ENCODE results near the gene PTPN20. TPM values are rescaled to one million over a fixed set of nuclear protein-coding genes. Genes with fewer than 3 reads are reported as not detected.
A peak's percentile ranks its signal among the peaks of the same experiment; 100 is the strongest.

PTPN20 gene
- polyA plus RNA-seq, 4 donors: 2.2 to 4.0 (median 2.9) TPM

DNA sequence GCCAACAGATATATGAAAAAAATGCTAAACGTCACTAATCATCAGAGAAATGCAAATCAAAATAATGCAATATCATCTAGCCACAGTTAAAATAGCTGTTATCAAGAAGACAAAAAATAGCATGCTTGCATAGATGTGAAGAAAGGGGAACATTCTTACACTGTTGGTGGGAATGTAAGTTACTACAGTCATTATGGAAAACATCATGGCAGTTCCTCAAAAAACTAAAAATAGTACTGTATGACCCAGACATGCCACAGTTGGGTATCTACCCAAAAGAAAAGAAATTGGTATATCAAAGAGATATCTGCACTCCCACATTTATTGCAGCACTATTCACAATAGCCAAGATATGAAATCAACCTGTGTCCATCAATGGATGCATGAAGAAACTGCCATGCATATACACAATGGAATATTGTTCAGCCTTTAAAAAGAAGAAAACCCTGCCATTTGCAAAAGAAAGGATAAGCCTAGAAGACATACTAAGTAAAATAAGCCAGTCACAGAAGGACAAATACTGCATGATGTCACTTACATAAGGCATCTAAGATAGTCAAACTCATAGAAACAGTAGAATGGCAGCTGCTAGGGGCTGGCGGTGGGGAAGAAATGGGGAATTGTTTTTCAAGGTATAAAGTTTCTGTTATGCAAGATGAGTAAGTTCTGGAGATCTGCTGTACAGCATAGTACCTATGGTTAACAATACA is 107.0 kb downstream of the PTPN20 start:
- no peak for DNase-seq (ENCODE audit: low read depth in 4 of 4, low spot score in 3 of 4)

GRCh38 chr10:47019155-47020145 is 108.2 kb downstream of the PTPN20 start:
- no peak for DNase-seq (ENCODE audit: low read depth in 4 of 4, low spot score in 3 of 4)

- DNase-seq (ENCODE audit: low read depth in 4 of 4, low spot score in 3 of 4): no peak
Observed at GRCh38 chr10:47020471-47020870, 109.2 kb downstream of the PTPN20 start.

DNA sequence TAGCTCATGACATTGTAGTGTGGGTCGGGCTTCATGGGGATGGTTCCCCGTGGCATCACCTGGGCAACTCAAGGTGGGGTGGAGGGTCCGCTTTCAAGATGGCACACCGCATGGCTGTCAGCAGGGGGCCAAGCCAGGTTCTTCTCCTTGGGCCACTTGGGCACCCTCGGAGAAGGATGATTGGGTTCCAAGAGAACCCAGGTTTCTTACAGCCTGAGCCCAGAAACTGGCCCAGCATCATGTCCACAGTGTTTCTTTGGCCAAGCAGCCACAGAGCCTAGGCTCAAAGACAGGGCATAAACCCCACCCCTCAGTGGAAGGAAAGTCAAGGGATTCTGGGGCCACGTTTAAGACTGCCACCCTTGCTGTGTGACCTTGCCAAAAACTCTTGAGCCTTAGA is 110.6 kb downstream of the PTPN20 start:
- DNase-seq (ENCODE audit: low read depth in 4 of 4, low spot score in 3 of 4): no peak

GRCh38 chr10:47022311-47023131 is 111.3 kb downstream of the PTPN20 start:
- DNase-seq (ENCODE audit: low read depth in 4 of 4, low spot score in 3 of 4): no peak

GRCh38 chr10:47023237-47024045 is 112.2 kb downstream of the PTPN20 start:
- no peak for DNase-seq (ENCODE audit: low read depth in 4 of 4, low spot score in 3 of 4)

- no peak for DNase-seq (ENCODE audit: low read depth in 4 of 4, low spot score in 3 of 4)
Observed at GRCh38 chr10:47024046-47024322, 112.8 kb downstream of the PTPN20 start.

GRCh38 chr10:47024399-47025252 is 113.4 kb downstream of the PTPN20 start:
- DNase-seq (ENCODE audit: low read depth in 4 of 4, low spot score in 3 of 4): peak in 2 of 4 donors; percentile 35 to 39

DNA sequence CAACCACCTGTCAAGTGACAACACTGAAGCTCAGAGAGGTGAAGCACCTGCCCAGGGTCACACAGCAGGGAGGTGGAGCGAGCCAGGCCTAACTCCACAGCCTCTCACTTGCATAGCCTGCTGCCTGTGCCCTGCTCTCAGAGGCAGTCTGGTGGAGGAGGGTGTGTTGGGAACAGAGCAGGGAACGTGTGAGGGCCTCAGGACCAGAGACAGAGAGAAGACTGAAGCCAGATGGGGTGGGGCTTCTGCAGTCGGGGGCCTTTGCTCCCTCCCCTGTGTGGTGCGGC is 114.0 kb downstream of the PTPN20 start:
- no peak for DNase-seq (ENCODE audit: low read depth in 4 of 4, low spot score in 3 of 4)

GRCh38 chr10:47025540-47026300 is 114.5 kb downstream of the PTPN20 start:
- DNase-seq (ENCODE audit: low read depth in 4 of 4, low spot score in 3 of 4): no peak

DNA sequence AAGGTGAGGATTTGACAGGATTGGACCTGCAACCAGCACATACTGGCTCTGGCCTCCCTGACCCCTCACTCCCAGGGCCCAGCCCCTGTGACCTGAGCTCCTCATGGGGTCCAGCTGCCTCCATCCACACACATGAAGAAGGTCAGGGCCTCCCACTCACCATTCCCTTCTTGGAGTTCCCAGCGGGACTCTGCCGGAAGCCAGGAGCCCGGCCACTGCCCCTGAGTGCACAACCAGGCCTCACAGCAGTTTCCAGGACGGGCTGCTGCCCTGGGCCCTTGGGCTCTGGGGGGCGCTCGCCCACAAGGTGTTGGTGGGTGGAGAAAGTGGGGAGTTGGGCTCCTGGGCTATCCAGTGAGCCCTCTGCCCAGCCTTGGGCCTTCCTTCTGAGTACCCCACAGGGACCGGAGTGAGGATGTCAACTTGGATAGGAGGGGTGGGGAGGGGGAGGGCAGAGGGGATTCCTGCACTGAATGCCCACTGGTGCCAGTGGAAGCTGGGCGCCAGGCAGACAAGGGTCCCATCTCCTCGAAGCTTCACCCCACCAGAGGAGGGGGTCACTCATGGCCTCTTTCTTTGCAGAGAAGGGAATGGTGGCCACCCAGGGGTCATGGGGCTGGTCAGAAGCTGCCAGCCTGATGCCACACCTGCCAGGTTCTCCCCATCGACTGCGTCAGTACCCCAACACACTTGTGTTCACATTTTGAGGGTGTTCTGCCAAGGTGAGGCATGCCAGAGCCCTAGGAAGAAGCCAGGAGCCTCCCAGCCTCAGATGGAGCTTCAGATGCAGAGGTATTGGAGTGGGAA is 115.3 kb downstream of the PTPN20 start:
- DNase-seq (ENCODE audit: low read depth in 4 of 4, low spot score in 3 of 4): no peak

GRCh38 chr10:47027108-47027783 is 116.0 kb downstream of the PTPN20 start:
- DNase-seq (ENCODE audit: low read depth in 4 of 4, low spot score in 3 of 4): no peak

DNA sequence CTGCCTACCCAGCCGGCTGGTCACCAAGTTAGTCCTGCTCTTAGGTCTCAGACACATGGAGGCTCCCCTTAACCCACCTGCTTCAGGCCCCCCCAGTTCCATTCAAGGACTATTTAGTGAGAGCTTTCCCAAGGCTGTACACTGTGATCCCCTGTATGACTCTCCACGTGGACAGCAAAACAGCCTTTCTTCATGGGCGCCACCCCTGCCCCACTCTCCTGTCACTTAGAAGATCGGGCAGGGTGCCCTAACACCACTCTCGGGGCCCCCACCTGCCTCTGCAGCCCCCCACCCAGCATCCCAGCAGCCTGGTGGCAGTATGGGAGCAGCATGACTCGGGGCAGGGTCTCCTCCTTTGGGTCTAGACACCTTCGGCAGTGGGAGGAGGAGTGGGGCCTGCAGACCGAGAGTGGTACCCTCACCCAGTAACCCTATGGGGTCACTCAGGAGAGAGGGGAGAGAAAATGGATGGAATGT is 116.6 kb downstream of the PTPN20 start:
- no peak for DNase-seq (ENCODE audit: low read depth in 4 of 4, low spot score in 3 of 4)

DNA sequence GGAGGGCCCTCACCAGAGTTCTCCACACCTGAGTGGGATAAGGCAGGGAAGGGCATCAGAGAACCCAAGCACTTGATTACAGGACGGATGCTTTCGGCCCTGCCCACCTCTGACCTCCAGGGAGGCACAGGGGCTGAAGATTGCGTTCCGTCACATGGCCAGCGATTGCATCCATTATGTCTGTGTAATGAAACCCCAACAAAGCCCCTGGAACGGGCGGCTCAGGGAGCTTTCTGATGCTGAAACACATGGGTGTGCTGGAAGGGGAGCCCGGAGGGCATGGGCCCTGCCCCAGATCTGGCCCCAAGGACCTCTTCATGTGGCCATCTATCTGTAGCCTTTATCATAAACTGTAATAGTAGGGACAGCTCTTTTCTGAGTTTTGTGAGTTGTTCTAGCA is 117.2 kb downstream of the PTPN20 start:
- no peak for DNase-seq (ENCODE audit: low read depth in 4 of 4, low spot score in 3 of 4)

GRCh38 chr10:47029181-47030009 is 118.2 kb downstream of the PTPN20 start:
- DNase-seq (ENCODE audit: low read depth in 4 of 4, low spot score in 3 of 4): no peak

DNA sequence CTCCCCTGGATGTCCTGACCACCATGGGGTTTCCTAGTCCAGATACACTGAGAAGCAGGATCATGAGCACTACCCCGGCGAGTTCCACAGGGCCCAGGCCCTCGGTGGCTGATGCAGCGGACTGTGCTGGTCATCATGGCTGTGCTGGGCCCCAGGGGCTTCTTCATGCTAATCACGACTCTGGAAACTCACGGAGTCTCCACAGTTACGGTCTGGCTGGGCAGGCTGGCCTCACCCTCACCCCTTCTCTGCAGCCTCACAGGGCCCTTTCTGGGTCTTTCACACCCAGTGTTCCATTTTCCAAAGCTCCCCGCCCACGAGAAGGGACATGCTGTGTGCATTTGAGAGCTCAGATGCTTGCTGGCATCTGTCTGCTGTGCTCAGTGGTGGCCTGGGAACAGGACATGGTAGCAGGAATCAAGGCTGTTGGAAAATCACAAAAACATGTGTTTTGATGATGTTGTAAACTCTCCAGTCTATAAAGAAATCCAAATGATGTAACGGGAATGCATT is 119.0 kb downstream of the PTPN20 start:
- no peak for DNase-seq (ENCODE audit: low read depth in 4 of 4, low spot score in 3 of 4)
